Endothelial cell of umbilical vein (primary cell): ENCODE measurements around the gene MAP2K5. TPM values are rescaled to one million over a fixed set of nuclear protein-coding genes. Genes with fewer than 3 reads are reported as not detected.

Experiments used
- BruUV-seq: library from RNA; stranded (reverse); fragments of 400-500 nt; replicated peaks from 2 replicates; lab custom pipeline; 2021; lab: Mats Ljungman, UMichigan
- CTCF ChIA-PET: fragments of 300-600, 350-600 bp; sonication (Branson Sonifier 250); formaldehyde crosslinking; loops from one replicate; lab custom pipeline; 2021; ENCODE audit warnings: antibody characterized with exemption, inconsistent platforms; lab: Charles Lee
- POLR2A ChIA-PET: fragments of 300-600, 350-600 bp; sonication (Branson Sonifier 250); formaldehyde crosslinking; loops from one replicate; lab custom pipeline; 2021; ENCODE audit warnings: antibody characterized with exemption, inconsistent platforms; lab: Charles Lee
- DNase-seq: peaks from one replicate; pipeline ENCODE4 v3.0.0-alpha.2; 2011; ENCODE audit warnings: low read depth, low spot score
- FAIRE-seq: peaks from 2 replicates; lab custom pipeline; 2011; peaks lifted over from hg19 to GRCh38; lab: Jason Lieb, UNC
- H2AFZ ChIP-seq: 2 replicates; pipeline ENCODE4 v1.6.0; 2012; ENCODE audit warnings: low read depth, low read length, control low read depth, inconsistent platforms
- H3K27ac ChIP-seq: 2 replicates; pipeline ENCODE4 v1.5.1; 2011; ENCODE audit warnings: low read depth, mild to moderate bottlenecking, control low read depth, low read length, moderate library complexity; ENCODE audit not compliant: insufficient read depth
- H3K27me3 ChIP-seq, 2 experiments: 2 replicates each; pipeline versions ENCODE4 v1.6.0 to v1.6.1; 2011; ENCODE audit warnings: low read length in 2 of 2, mixed read lengths in 1 of 2; ENCODE audit not compliant: control insufficient read depth in 2 of 2, insufficient read depth in 2 of 2
- H3K36me3 ChIP-seq, 2 experiments: 2 replicates in 1 of 2; 3 replicates in 1 of 2; pipeline ENCODE4 v1.5.1; 2011; ENCODE audit warnings: low read length in 2 of 2, mild to moderate bottlenecking in 1 of 2, moderate library complexity in 1 of 2; ENCODE audit not compliant: control insufficient read depth in 2 of 2, insufficient read depth in 2 of 2; ENCODE audit errors: extremely low read depth in 1 of 2
- H3K4me1 ChIP-seq: 3 replicates; pipeline ENCODE4 v1.5.1; 2011; ENCODE audit warnings: mild to moderate bottlenecking, low read length; ENCODE audit not compliant: control insufficient read depth, insufficient read depth; ENCODE audit errors: extremely low read depth
- H3K4me2 ChIP-seq: 2 replicates; pipeline ENCODE4 v1.6.1; 2011; ENCODE audit warnings: low read length, control low read depth, mixed read lengths; ENCODE audit not compliant: insufficient read depth
- H3K4me3 ChIP-seq, 3 experiments: fragments of 200-600 bp in 1 of 3; sonication (generic), shearing (Covaris generic) in 1 of 3; replicated peaks in 1 of 3; 2 replicates each; pipeline ENCODE4 v1.5.1; 2011 to 2016; ENCODE audit warnings: control low read depth in 3 of 3, low read length in 3 of 3, mild to moderate bottlenecking in 2 of 3, inconsistent platforms in 1 of 3, low read depth in 1 of 3, moderate library complexity in 1 of 3; ENCODE audit not compliant: insufficient read depth in 1 of 3
- H3K79me2 ChIP-seq: 2 replicates; pipeline ENCODE4 v1.6.0; 2012; ENCODE audit warnings: low read length, inconsistent platforms; ENCODE audit not compliant: control insufficient read depth, insufficient read depth
- H3K9ac ChIP-seq: replicated peaks from 2 replicates; pipeline ENCODE3; 2011; ENCODE audit warnings: low read length, control low read depth; ENCODE audit not compliant: insufficient read depth; ENCODE audit errors: extremely low read depth
- H3K9me1 ChIP-seq: replicated peaks from 3 replicates; pipeline ENCODE4 v1.6.0; 2011; ENCODE audit warnings: mild to moderate bottlenecking, low read length; ENCODE audit not compliant: control insufficient read depth, insufficient read depth; ENCODE audit errors: extremely low read depth
- H3K9me3 ChIP-seq: replicated peaks from 2 replicates; pipeline ENCODE4 v1.5.1; 2012; ENCODE audit warnings: low read length, inconsistent platforms; ENCODE audit not compliant: control insufficient read depth, insufficient read depth
- H4K20me1 ChIP-seq: replicated peaks from 2 replicates; pipeline ENCODE3; 2011; ENCODE audit warnings: mild to moderate bottlenecking, low read length; ENCODE audit not compliant: control insufficient read depth, insufficient read depth; ENCODE audit errors: extremely low read depth
- EZH2 ChIP-seq: IDR thresholded peaks from 2 replicates; pipeline ENCODE4 v1.6.1; 2012; ENCODE audit warnings: borderline replicate concordance, low read depth, mild to moderate bottlenecking, moderate library complexity, low read length, inconsistent platforms; ENCODE audit not compliant: severe bottlenecking
- FOS ChIP-seq: IDR thresholded peaks from 2 replicates; pipeline ENCODE4 v1.6.1; 2011; ENCODE audit warnings: mild to moderate bottlenecking, low read length, moderate library complexity, borderline replicate concordance; ENCODE audit not compliant: insufficient read depth
- GATA2 ChIP-seq: IDR thresholded peaks from 2 replicates; pipeline ENCODE4 v1.7.0; 2011; ENCODE audit warnings: low read depth, mild to moderate bottlenecking, moderate library complexity, mixed read lengths, low read length; ENCODE audit not compliant: insufficient read length, insufficient read depth
- JUN ChIP-seq: IDR thresholded peaks from 2 replicates; pipeline ENCODE4 v1.6.1; 2011; ENCODE audit warnings: borderline replicate concordance, low read depth; ENCODE audit not compliant: insufficient read length, insufficient read depth
- MYC ChIP-seq: IDR thresholded peaks from one replicate; pipeline ENCODE4 v1.6.1; 2011; ENCODE audit warnings: mild to moderate bottlenecking, low read depth, low read length
- POLR2A ChIP-seq: IDR thresholded peaks from 2 replicates; pipeline ENCODE4 v1.6.1; 2012; ENCODE audit warnings: low read depth, mild to moderate bottlenecking, control low read depth, low read length
- POLR2AphosphoS5 ChIP-seq: IDR thresholded peaks from 2 replicates; pipeline ENCODE4 v1.6.1; 2012; ENCODE audit warnings: low read depth, mild to moderate bottlenecking, control low read depth, low read length, moderate library complexity; ENCODE audit not compliant: insufficient read depth
- dilution Hi-C: fragments of 300-500 bp; cut with MboI; formaldehyde crosslinking; loops from one replicate; pipeline ENCODE4 v1.15.0; 2019; ENCODE audit warnings: low sequenced_read_pairs; ENCODE audit not compliant: extremely low pct_ligation_motif_present
- intact Hi-C: fragments of 100-400 bp; cut with micrococcal nuclease; formaldehyde crosslinking; loops from one replicate; pipeline ENCODE4 v1.10.0; 2022
- polyA plus RNA-seq, 4 experiments: library from polyadenylated mRNA; depleted of rRNA in 3 of 4; stranded (reverse) in 3 of 4; unstranded in 1 of 4; fragments of >200 nt; gene quantifications; 2 replicates each; pipeline versions ENCODE4 v1.2.1 to v1.2.3, GENCODE V29; 2011 to 2012; ENCODE audit warnings: missing spikeins in 1 of 4
- total RNA-seq: library from RNA; stranded (reverse); gene quantifications from 2 replicates; pipeline ENCODE4 v1.2.3, GENCODE V29; 2021
- TF ChIP-seq, protein P1 (sequence below): IDR thresholded peaks from 2 replicates; pipeline ENCODE4 v1.6.1; 2011; ENCODE audit not compliant: insufficient read depth, insufficient read length
- TF ChIP-seq, protein P2 (sequence below), 2 donors: IDR thresholded peaks; 1 replicate in 1 of 2; 2 replicates in 1 of 2; pipeline ENCODE4 v1.5.1; 2011; ENCODE audit warnings: low read length in 2 of 2, mild to moderate bottlenecking in 2 of 2, moderate library complexity in 2 of 2, control low read depth in 1 of 2, inconsistent platforms in 1 of 2, low read depth in 1 of 2; ENCODE audit not compliant: insufficient read depth in 1 of 2; ENCODE audit errors: extremely low read depth in 1 of 2

Gene MAP2K5
- total and polyA plus RNA-seq, 2 donors (not counting 3 experiments of a cell fraction or from before 2014, with no cell fraction given): 4.9 to 24.7 TPM

DNA sequence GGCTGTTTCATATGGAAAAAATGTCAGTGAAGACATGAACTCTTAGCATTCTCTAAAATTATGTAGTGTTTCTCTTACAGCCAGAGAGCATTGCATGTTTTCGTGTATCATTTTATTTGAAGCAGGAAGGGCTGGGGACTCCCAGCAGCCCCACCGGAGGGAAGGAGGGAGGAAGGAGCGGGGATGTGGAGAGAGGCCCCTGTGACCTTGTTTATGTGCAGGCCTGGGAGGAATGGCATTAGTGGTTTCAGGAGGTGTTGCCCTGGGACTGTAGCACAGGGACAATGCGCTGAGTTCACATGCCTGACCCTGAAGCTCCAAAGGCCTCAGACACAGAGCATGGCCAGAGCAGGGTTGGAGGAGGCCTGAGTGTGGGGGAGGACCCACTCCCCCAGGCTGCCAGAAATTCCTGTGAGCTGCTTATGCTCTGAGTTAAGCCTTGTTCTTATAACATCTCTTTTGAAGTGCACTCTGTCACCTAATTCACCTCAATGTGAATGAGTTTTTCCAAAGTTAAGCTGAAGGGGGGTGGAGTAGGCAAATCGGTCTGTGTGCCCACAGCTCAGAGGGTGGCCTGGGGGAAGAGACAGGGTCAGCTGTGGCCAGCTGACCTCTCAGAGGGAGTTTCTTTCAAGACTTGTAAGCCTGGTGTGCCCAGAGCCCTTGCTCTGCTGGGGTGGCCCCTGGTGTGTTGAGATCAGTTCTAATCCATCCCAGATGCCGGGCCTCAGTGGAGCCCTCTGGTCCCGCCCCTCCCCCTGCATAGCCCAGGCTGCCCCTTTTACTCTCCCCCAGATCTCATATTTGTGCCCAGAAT is 301.3 kb downstream of the MAP2K5 start:
- intact Hi-C loops (no loop called here), dilution Hi-C loops (no loop called here)
- TF ChIP-seq JUN (no peak), FOS (no peak), POLR2A (no peak), EZH2 (no peak), GATA2 (no peak), MYC (no peak), POLR2AphosphoS5 (no peak)
- TF ChIP-seq, protein P1, sequence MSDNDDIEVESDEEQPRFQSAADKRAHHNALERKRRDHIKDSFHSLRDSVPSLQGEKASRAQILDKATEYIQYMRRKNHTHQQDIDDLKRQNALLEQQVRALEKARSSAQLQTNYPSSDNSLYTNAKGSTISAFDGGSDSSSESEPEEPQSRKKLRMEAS: no peak
- TF ChIP-seq, protein P2, sequence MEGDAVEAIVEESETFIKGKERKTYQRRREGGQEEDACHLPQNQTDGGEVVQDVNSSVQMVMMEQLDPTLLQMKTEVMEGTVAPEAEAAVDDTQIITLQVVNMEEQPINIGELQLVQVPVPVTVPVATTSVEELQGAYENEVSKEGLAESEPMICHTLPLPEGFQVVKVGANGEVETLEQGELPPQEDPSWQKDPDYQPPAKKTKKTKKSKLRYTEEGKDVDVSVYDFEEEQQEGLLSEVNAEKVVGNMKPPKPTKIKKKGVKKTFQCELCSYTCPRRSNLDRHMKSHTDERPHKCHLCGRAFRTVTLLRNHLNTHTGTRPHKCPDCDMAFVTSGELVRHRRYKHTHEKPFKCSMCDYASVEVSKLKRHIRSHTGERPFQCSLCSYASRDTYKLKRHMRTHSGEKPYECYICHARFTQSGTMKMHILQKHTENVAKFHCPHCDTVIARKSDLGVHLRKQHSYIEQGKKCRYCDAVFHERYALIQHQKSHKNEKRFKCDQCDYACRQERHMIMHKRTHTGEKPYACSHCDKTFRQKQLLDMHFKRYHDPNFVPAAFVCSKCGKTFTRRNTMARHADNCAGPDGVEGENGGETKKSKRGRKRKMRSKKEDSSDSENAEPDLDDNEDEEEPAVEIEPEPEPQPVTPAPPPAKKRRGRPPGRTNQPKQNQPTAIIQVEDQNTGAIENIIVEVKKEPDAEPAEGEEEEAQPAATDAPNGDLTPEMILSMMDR (IDR thresholded peaks at IDR 0.05; ENCODE audit: extremely low read depth in 1 of 2, insufficient read depth in 1 of 2, low read depth in 1 of 2, low read length in 2 of 2): no peak
- H3K27me3 ChIP-seq: peaks cover 0 to 3% of the 10 kb centered on the region in 2 experiments
- no peak overlapping the region for H3K4me2 ChIP-seq
- H3K4me1 ChIP-seq: peaks cover 17% of the 10 kb centered on the region
- ChIA-PET CTCF (interaction anchor here (1.2 to 1.8 kb wide), 3 partner anchors 13 to 387 kb away, joined by 3 to 5 read pairs (median 5); no protein-coding TSS in a partner anchor), POLR2A (no interaction called here)
- H3K9ac ChIP-seq: no peak overlapping the region
- no peaks in the 10 kb centered on the region for H3K9me1 ChIP-seq
- peak; percentile 96 for DNase-seq
- H3K4me3 ChIP-seq: no peak overlapping the region
- H3K27ac ChIP-seq: no peak overlapping the region
- no peaks in the 10 kb centered on the region for H3K9me3 ChIP-seq
- peak; percentile 92 for FAIRE-seq
- H3K36me3 ChIP-seq: no peaks in the 10 kb centered on the region
- BruUV-seq: no TSS peak
- no peaks in the 10 kb centered on the region for H3K79me2 ChIP-seq
- no peaks in the 10 kb centered on the region for H4K20me1 ChIP-seq
- H2AFZ ChIP-seq: peak overlapping the region; percentile 0
